IPS-15b (cell line): Measurements from ENCODE around the gene OR10Z1.

Experiments used
- H3K27me3 ChIP-seq: one replicate; pipeline ENCODE4 v1.6.1; 2013; ENCODE audit warnings: low read length; ENCODE audit not compliant: control insufficient read depth, insufficient read depth
- H3K36me3 ChIP-seq: one replicate; pipeline ENCODE4 v1.6.1; 2013; ENCODE audit warnings: low read length; ENCODE audit not compliant: control insufficient read depth, insufficient read depth
- H3K4me1 ChIP-seq: one replicate; pipeline ENCODE4 v1.6.1; 2013; ENCODE audit warnings: mild to moderate bottlenecking, low read length; ENCODE audit not compliant: control insufficient read depth, insufficient read depth
- H3K4me3 ChIP-seq: one replicate; pipeline ENCODE4 v1.5.1; 2013; ENCODE audit warnings: low read depth, low read length
- H3K9ac ChIP-seq: one replicate; pipeline ENCODE4 v1.6.1; 2013; ENCODE audit warnings: low read depth, mild to moderate bottlenecking, low read length
- H3K9me3 ChIP-seq: one replicate; pipeline ENCODE4 v1.6.1; 2013; ENCODE audit warnings: mild to moderate bottlenecking, low read length; ENCODE audit not compliant: control insufficient read depth, insufficient read depth

OR10Z1 gene

DNA sequence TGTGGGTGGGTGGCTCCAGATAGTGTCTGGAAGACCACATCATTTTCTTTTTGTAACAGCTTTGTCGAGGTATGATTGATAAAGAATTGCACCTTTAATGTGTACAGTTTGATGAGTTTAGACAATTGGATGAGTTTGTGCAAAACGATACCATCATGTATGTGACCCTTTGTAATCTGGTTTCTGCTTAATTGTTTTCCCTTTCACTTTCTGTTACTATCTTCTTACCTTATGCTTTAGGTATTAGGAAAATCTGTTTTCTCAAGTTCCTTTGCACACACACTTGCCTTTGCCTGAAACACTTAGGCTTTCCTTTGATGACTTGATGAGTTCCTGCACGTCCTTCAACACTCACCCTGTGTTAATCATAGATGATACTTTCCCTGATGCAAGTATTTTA, 6.8 kb downstream of the OR10Z1 start:
- Histone ChIP-seq H3K9ac (no peak overlapping the region), H3K4me3 (no peak overlapping the region), H3K4me1 (peaks cover 2% of the 10 kb centered on the region), H3K9me3 (no peaks in the 10 kb centered on the region), H3K27me3 (no peaks in the 10 kb centered on the region), H3K36me3 (no peaks in the 10 kb centered on the region)

- Histone ChIP-seq H3K9me3 (no peaks in the 10 kb centered on the region), H3K36me3 (no peaks in the 10 kb centered on the region), H3K4me1 (no peaks in the 10 kb centered on the region), H3K9ac (no peak overlapping the region), H3K27me3 (no peaks in the 10 kb centered on the region), H3K4me3 (no peak overlapping the region)
These were observed 8.7 kb downstream of the OR10Z1 start for GRCh38 chr1:158613764-158614163.

GRCh38 chr1:158638146-158638545, 33.1 kb downstream of the OR10Z1 start:
- no peaks in the 10 kb centered on the region for H3K4me1 ChIP-seq
- H3K36me3 ChIP-seq: no peaks in the 10 kb centered on the region
- no peaks in the 10 kb centered on the region for H3K27me3 ChIP-seq
- no peak overlapping the region for H3K4me3 ChIP-seq
- no peaks in the 10 kb centered on the region for H3K9me3 ChIP-seq
- no peak overlapping the region for H3K9ac ChIP-seq

- Histone ChIP-seq H3K9ac (no peak overlapping the region), H3K36me3 (no peaks in the 10 kb centered on the region), H3K27me3 (no peaks in the 10 kb centered on the region), H3K4me3 (no peak overlapping the region), H3K9me3 (no peaks in the 10 kb centered on the region), H3K4me1 (no peaks in the 10 kb centered on the region)
These were observed 33.8 kb downstream of the OR10Z1 start for GRCh38 chr1:158638904-158639303.

- Histone ChIP-seq H3K36me3 (no peaks in the 10 kb centered on the region), H3K27me3 (no peaks in the 10 kb centered on the region)
These were observed 39.4 kb downstream of the OR10Z1 start for GRCh38 chr1:158644449-158644848.

DNA sequence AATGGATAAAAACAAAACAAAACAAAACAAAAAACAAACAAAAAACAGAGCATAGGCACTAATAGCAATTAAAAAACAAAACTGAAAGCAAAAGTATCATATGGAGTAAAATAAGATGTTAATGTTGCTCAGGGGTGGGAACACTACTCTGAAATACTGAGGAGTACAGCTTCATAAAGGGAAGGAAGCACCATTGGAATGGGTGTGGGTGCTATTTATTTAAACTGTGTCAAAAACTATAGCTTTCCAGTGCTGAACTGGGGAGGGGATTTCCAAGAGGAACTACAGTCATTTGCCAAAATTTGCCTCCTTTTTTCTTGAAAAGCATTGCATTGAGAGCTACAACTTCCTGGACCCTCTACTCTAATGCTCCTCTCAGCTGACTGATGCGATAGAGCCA, 41.4 kb downstream of the OR10Z1 start:
- Histone ChIP-seq H3K36me3 (no peaks in the 10 kb centered on the region), H3K9ac (no peak overlapping the region), H3K4me1 (no peaks in the 10 kb centered on the region), H3K9me3 (no peaks in the 10 kb centered on the region), H3K27me3 (no peaks in the 10 kb centered on the region), H3K4me3 (no peak overlapping the region)

More at GRCh38 chr1:158644449-158644848, 39.4 kb downstream of the OR10Z1 start:
- H3K4me3 ChIP-seq: no peak overlapping the region
- no peaks in the 10 kb centered on the region for H3K9me3 ChIP-seq
- H3K9ac ChIP-seq: no peak overlapping the region
- H3K4me1 ChIP-seq: no peaks in the 10 kb centered on the region

- Histone ChIP-seq H3K4me3 (no peak overlapping the region), H3K27me3 (no peaks in the 10 kb centered on the region), H3K9ac (no peak overlapping the region), H3K9me3 (no peaks in the 10 kb centered on the region), H3K36me3 (no peaks in the 10 kb centered on the region), H3K4me1 (no peaks in the 10 kb centered on the region)
These were observed 44.0 kb downstream of the OR10Z1 start for GRCh38 chr1:158649052-158649451.

GRCh38 chr1:158652721-158653334, 47.8 kb downstream of the OR10Z1 start:
- Histone ChIP-seq H3K4me3 (no peak overlapping the region), H3K4me1 (no peaks in the 10 kb centered on the region), H3K36me3 (no peaks in the 10 kb centered on the region), H3K9me3 (no peaks in the 10 kb centered on the region), H3K9ac (no peak overlapping the region), H3K27me3 (no peaks in the 10 kb centered on the region)

DNA sequence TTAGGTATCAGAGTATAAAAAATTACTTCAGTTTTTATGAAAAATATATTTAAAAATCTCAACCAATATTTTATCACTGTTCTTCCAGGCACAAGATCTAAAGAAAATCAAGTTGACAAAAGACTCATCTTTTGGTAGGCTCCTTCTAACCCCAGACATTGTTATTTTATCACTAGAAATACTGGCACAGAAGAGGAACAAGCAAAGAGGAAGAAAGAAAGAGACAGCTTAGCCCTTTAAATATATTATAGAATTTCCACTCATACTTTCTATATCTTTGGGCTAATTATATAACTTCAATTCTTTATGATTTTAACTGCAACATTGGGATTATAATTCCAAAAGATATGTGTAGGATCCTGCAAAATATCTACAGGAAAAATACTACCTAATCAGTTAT, 49.0 kb downstream of the OR10Z1 start:
- H3K9ac ChIP-seq: no peak overlapping the region
- H3K4me3 ChIP-seq: no peak overlapping the region
- H3K27me3 ChIP-seq: no peaks in the 10 kb centered on the region
- no peaks in the 10 kb centered on the region for H3K4me1 ChIP-seq
- H3K9me3 ChIP-seq: no peaks in the 10 kb centered on the region
- no peaks in the 10 kb centered on the region for H3K36me3 ChIP-seq

- Histone ChIP-seq H3K27me3 (no peaks in the 10 kb centered on the region), H3K4me1 (no peaks in the 10 kb centered on the region)
These were observed 49.5 kb downstream of the OR10Z1 start for GRCh38 chr1:158654571-158654970.

More at GRCh38 chr1:158654571-158654970, 49.5 kb downstream of the OR10Z1 start:
- Histone ChIP-seq H3K9me3 (no peaks in the 10 kb centered on the region), H3K36me3 (no peaks in the 10 kb centered on the region), H3K4me3 (no peak overlapping the region), H3K9ac (no peak overlapping the region)
